Measurements from ENCODE around the gene AQP2. TPM values are rescaled to one million over a fixed set of nuclear protein-coding genes. Genes with fewer than 3 reads are reported as not detected.

AQP2 gene
- total and polyA plus RNA-seq, 4 donors = not detected

DNA sequence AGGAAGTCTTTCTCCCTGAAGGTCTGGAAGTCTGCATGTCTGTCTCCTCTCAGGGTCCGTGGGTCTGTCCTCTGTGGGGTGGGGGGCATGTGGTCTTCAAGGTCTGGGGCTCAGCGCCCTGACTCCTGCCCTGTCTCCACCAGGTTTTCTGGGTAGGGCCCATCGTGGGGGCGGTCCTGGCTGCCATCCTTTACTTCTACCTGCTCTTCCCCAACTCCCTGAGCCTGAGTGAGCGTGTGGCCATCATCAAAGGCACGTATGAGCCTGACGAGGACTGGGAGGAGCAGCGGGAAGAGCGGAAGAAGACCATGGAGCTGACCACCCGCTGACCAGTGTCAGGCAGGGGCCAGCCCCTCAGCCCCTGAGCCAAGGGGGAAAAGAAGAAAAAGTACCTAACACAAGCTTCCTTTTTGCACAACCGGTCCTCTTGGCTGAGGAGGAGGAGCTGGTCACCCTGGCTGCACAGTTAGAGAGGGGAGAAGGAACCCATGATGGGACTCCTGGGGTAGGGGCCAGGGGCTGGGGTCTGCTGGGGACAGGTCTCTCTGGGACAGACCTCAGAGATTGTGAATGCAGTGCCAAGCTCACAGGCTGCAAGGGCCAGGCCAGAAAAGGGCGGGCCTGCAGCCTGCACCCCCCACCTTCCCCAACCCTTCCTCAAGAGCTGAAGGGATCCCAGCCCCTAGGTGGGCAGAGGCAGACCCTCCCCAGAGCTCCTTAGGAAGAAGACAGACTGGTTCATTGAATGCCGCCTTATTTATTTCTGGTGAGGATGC, 14.5 kb downstream of the AQP2 start:
- Histone ChIP-seq H3K9me3 (ENCODE audit: control insufficient read depth in 4 of 4, low read length in 3 of 4) (no peaks in the 10 kb centered on the region), H3K4me3 (ENCODE audit: low read depth in 1 of 3, low read length in 3 of 3) (no peak overlapping the region), H3K36me3 (ENCODE audit: control insufficient read depth in 4 of 4, insufficient read depth in 3 of 4, low read depth in 1 of 4, low read length in 3 of 4) (no peaks in the 10 kb centered on the region), H3K9ac (ENCODE audit: low read depth in 1 of 2, low read length in 2 of 2) (no peak overlapping the region), H3K4me1 (ENCODE audit: control insufficient read depth in 4 of 4, insufficient read depth in 4 of 4, low read length in 3 of 4) (peaks cover 15 to 41% (median 28%) of the 10 kb centered on the region in 4 donors), H3K27me3 (ENCODE audit: control insufficient read depth in 4 of 4, insufficient read depth in 4 of 4, low read length in 3 of 4) (peaks cover 0 to 2% (median 0%) of the 10 kb centered on the region in 4 donors), H3K27ac (ENCODE audit: low read depth in 1 of 2, low read length in 2 of 2) (no peak overlapping the region)
- TF ChIP-seq, protein P1, sequence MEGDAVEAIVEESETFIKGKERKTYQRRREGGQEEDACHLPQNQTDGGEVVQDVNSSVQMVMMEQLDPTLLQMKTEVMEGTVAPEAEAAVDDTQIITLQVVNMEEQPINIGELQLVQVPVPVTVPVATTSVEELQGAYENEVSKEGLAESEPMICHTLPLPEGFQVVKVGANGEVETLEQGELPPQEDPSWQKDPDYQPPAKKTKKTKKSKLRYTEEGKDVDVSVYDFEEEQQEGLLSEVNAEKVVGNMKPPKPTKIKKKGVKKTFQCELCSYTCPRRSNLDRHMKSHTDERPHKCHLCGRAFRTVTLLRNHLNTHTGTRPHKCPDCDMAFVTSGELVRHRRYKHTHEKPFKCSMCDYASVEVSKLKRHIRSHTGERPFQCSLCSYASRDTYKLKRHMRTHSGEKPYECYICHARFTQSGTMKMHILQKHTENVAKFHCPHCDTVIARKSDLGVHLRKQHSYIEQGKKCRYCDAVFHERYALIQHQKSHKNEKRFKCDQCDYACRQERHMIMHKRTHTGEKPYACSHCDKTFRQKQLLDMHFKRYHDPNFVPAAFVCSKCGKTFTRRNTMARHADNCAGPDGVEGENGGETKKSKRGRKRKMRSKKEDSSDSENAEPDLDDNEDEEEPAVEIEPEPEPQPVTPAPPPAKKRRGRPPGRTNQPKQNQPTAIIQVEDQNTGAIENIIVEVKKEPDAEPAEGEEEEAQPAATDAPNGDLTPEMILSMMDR (IDR thresholded peaks at IDR 0.05; ENCODE audit: low read depth, low read length, missing input control) = no peak
- no peak for TF ChIP-seq FOXA1 (IDR thresholded peaks at IDR 0.05)
- TF ChIP-seq EGR1 (IDR thresholded peaks at IDR 0.05; ENCODE audit: low read depth in 2 of 2) = no peak
- TF ChIP-seq, protein P2, sequence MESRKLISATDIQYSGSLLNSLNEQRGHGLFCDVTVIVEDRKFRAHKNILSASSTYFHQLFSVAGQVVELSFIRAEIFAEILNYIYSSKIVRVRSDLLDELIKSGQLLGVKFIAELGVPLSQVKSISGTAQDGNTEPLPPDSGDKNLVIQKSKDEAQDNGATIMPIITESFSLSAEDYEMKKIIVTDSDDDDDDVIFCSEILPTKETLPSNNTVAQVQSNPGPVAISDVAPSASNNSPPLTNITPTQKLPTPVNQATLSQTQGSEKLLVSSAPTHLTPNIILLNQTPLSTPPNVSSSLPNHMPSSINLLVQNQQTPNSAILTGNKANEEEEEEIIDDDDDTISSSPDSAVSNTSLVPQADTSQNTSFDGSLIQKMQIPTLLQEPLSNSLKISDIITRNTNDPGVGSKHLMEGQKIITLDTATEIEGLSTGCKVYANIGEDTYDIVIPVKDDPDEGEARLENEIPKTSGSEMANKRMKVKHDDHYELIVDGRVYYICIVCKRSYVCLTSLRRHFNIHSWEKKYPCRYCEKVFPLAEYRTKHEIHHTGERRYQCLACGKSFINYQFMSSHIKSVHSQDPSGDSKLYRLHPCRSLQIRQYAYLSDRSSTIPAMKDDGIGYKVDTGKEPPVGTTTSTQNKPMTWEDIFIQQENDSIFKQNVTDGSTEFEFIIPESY (IDR thresholded peaks at IDR 0.05) = no peak
- TF ChIP-seq HNF4A (conservative IDR thresholded peaks at IDR 0.05) = no peak
- TF ChIP-seq RXRA (IDR thresholded peaks at IDR 0.05) = no peak
- no peak for TF ChIP-seq FOXA2 (IDR thresholded peaks at IDR 0.05)
- TF ChIP-seq YY1 (IDR thresholded peaks at IDR 0.05) = no peak
- TF ChIP-seq GABPA (IDR thresholded peaks at IDR 0.05 in 1 of 2, conservative IDR thresholded peaks at IDR 0.05 in 1 of 2) = no peak
- no peak for TF ChIP-seq HNF4G (IDR thresholded peaks at IDR 0.05)
- TF ChIP-seq, protein P3, sequence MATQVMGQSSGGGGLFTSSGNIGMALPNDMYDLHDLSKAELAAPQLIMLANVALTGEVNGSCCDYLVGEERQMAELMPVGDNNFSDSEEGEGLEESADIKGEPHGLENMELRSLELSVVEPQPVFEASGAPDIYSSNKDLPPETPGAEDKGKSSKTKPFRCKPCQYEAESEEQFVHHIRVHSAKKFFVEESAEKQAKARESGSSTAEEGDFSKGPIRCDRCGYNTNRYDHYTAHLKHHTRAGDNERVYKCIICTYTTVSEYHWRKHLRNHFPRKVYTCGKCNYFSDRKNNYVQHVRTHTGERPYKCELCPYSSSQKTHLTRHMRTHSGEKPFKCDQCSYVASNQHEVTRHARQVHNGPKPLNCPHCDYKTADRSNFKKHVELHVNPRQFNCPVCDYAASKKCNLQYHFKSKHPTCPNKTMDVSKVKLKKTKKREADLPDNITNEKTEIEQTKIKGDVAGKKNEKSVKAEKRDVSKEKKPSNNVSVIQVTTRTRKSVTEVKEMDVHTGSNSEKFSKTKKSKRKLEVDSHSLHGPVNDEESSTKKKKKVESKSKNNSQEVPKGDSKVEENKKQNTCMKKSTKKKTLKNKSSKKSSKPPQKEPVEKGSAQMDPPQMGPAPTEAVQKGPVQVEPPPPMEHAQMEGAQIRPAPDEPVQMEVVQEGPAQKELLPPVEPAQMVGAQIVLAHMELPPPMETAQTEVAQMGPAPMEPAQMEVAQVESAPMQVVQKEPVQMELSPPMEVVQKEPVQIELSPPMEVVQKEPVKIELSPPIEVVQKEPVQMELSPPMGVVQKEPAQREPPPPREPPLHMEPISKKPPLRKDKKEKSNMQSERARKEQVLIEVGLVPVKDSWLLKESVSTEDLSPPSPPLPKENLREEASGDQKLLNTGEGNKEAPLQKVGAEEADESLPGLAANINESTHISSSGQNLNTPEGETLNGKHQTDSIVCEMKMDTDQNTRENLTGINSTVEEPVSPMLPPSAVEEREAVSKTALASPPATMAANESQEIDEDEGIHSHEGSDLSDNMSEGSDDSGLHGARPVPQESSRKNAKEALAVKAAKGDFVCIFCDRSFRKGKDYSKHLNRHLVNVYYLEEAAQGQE (IDR thresholded peaks at IDR 0.05) = no peak
- TF ChIP-seq SP1 (IDR thresholded peaks at IDR 0.05) = no peak
- TF ChIP-seq, protein P4, sequence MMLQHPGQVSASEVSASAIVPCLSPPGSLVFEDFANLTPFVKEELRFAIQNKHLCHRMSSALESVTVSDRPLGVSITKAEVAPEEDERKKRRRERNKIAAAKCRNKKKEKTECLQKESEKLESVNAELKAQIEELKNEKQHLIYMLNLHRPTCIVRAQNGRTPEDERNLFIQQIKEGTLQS (IDR thresholded peaks at IDR 0.05) = no peak
- TF ChIP-seq TAF1 (conservative IDR thresholded peaks at IDR 0.05) = no peak
- TF ChIP-seq, protein P5, sequence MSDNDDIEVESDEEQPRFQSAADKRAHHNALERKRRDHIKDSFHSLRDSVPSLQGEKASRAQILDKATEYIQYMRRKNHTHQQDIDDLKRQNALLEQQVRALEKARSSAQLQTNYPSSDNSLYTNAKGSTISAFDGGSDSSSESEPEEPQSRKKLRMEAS (IDR thresholded peaks at IDR 0.05) = no peak
- no peak for DNase-seq (ENCODE audit: low spot score)
- 76% methylated on average over 13 of the region's 13 CpGs for WGBS

Measured in liver (tissue), 9 donors.